HG02885 (cell line): ENCODE measurements around the gene BNIP1.

Source experiments
- ATAC-seq: cut with Tn5 transposase; IDR thresholded peaks from one replicate; pipeline ENCODE4 v1.9.1; 2021; ENCODE audit warnings: mild to moderate bottlenecking; ENCODE audit not compliant: unreplicated experiment, poor library complexity

BNIP1 gene

DNA sequence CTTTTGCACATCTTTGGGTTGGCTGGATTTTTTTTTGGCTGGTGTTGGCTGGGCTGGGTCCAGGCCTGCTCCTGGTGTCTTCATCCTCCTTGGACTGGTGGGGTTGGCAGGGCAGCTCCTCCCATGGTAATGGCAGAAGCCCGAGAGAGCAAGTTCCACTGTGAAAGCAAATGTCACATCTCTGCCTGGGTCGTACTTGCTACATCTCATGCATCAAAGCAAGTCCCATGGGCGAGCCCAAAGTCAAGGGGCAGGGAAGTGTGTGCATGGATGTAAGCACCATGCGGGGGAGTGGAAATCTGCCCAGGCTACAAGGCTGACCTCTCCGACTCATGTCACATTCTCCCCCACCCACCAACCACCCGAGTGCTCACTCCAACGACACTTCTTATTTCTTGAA lies 64.0 kb downstream of the BNIP1 start:
- ATAC-seq: no peak

DNA sequence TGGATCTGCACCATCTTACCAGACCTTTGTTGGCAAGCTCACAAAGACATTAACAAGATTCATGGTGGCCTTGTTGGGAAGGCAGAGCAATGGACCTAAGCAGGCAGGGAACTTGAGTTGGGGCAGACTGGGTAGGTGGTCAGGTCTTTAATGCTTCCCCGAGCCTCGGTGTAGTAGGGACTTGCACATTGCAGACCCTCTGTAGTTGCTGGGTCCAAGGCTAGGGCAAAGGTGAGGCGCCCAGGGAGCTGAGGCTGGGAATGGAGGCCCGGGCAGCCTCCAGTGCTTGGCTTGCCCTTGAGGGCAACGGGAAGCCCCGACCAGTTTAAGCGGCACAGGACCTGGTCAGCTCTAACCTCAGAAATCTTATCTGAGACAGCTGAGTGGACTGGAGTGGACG lies 66.5 kb downstream of the BNIP1 start:
- no peak for ATAC-seq

DNA sequence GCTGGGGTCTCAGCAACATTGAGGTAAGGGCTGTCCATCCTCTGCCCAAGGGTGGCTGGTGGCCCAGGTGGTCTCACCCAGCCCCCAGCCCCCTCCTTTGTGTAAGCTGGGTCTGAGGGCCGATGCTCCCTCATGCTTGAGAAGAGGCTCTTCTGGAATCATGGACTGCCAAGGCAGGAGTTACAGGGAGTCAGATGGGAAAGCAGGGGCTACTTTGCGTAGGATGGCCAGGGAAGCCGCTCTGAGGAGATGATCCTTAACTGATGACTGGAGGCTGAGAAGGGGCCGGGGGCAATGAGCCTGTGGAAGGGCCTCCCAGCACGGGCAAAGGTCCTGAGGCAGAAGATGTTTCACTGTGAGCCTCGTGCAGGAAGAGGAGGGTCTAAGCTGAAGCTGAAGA lies 67.0 kb downstream of the BNIP1 start:
- ATAC-seq: no peak

GRCh38 chr5:173213236-173213933 lies 69.1 kb downstream of the BNIP1 start:
- ATAC-seq: no peak
